ENCODE measurements around the gene HOXA6. TPM values are rescaled to one million over a fixed set of nuclear protein-coding genes. Genes with fewer than 3 reads are reported as not detected.

The HOXA6 gene
- total and polyA plus RNA-seq, 4 donors = 0.23 TPM; not detected in 3

- 24% methylated on average over 45 of the region's 45 CpGs for WGBS
- DNase-seq (ENCODE audit: low spot score) = no peak
Observed at GRCh38 chr7:27115221-27116026, 32.1 kb downstream of the HOXA6 start.

More at GRCh38 chr7:27115221-27116026, 32.1 kb downstream of the HOXA6 start:
- H3K9me3 ChIP-seq (ENCODE audit: control insufficient read depth in 4 of 4, low read length in 3 of 4) = no peaks in the 10 kb centered on the region
- TF ChIP-seq RXRA (IDR thresholded peaks at IDR 0.05) (no peak), MAX (IDR thresholded peaks at IDR 0.05) (no peak), RAD21 (IDR thresholded peaks at IDR 0.05) (no peak), HNF4G (IDR thresholded peaks at IDR 0.05) (no peak), CTCF (IDR thresholded peaks at IDR 0.05; ENCODE audit: low read depth, low read length, missing input control) (no peak), REST (IDR thresholded peaks at IDR 0.05) (no peak), ZBTB33 (IDR thresholded peaks at IDR 0.05) (no peak), JUND (IDR thresholded peaks at IDR 0.05) (no peak), NR2F2 (IDR thresholded peaks at IDR 0.05) (no peak)
- H3K9ac ChIP-seq (ENCODE audit: low read depth in 1 of 2, low read length in 2 of 2) = no peak overlapping the region
- H3K27ac ChIP-seq (ENCODE audit: low read depth in 1 of 2, low read length in 2 of 2) = peak overlapping the region; percentile 50 to 70
- H3K36me3 ChIP-seq (ENCODE audit: control insufficient read depth in 4 of 4, insufficient read depth in 3 of 4, low read depth in 1 of 4, low read length in 3 of 4) = no peaks in the 10 kb centered on the region
- H3K4me1 ChIP-seq (ENCODE audit: control insufficient read depth in 4 of 4, insufficient read depth in 4 of 4, low read length in 3 of 4) = peaks cover 0 to 2% (median under 1%) of the 10 kb centered on the region in 4 donors
- peak overlapping the region in 1 of 3 donors; percentile 42 for H3K4me3 ChIP-seq (ENCODE audit: low read depth in 1 of 3, low read length in 3 of 3)
- peaks cover 0 to 27% (median 6%) of the 10 kb centered on the region in 4 donors for H3K27me3 ChIP-seq (ENCODE audit: control insufficient read depth in 4 of 4, insufficient read depth in 4 of 4, low read length in 3 of 4)
